Measurements from ENCODE around the gene SEMA7A.

Gene SEMA7A

DNA sequence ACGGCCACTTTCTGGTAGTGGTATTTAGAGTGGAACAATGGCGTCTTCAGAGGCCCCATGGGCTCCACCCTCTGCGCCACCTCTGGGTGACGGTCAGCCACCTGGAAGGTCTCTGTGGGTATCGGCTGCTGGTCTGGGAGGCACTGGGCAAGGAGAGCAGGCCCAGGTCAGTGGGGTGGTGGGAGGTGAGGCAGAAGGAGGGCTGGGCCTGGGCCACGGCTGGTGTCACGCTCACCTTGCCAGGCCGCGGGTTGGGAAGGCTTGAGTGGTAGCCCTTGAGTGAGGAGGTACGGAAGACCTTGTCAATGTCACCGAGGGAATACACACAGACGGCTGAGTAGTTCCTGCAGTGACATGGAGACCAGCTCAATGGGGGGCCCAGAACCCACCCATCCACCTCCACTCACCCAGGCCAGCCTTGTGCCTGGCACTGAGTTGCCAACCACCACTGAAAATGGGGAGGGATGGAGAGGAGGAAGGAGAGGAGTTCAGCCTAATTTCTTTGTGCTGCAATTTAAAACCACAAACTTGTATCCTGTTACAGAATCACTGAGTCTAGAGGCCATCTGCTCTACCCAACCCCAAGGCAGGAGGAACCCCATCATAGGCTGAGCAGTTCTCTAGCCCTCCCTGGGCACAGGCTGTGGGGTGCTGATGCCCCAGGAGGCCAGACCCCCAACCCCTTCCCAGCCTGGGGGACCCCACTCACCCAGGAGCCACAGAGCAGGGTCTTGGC is 19.0 kb downstream of the SEMA7A start:
- no peak for DNase-seq

- no peak for DNase-seq
Observed at GRCh38 chr15:74414081-74414580, 19.6 kb downstream of the SEMA7A start.

GRCh38 chr15:74413350-74414080 is 20.2 kb downstream of the SEMA7A start:
- DNase-seq: no peak

DNA sequence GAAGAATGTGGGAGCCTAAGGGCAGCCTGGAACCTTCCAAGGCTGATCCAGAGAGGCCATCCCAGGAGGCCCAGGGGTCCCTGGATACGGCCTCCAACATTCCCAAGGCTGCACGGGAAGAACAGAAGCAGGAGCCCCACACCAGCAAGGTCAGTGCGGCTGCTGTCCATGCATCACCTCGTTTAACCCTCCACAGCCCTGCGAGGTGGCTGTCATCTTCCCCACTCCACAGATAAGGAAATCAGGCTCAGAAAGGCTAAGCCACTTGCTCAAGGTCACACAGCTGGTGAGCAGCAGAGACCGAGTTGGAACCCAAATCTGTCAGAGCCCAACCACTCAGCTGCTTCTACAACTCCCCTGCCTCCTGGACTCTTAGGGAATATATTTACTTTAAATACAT is 21.6 kb downstream of the SEMA7A start:
- DNase-seq: no peak

DNA sequence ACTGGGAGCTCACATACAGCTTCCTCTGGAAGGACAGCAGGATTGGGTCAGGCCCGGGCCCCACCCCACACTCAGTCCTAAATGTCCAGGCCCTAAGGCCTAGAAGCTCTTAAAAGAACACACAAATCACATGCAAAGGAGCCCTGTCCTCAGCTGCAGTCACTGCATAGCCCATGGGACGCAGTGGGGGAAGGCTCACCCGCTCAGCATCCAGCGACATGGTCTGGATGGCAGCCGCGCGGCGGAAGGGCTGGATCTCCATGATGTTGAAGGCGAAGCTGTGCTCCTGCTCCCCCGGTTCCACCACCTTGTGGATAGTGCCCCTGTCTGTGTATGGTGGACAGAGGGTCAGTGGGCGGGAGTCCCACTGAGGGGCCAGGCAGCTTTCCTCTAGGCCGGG is 22.1 kb downstream of the SEMA7A start:
- no peak for DNase-seq

- no peak for DNase-seq
Observed at GRCh38 chr15:74410502-74410901, 23.3 kb downstream of the SEMA7A start.

- no peak for DNase-seq
Observed at GRCh38 chr15:74409225-74409624, 24.5 kb downstream of the SEMA7A start.

GRCh38 chr15:74408815-74409214 is 24.9 kb downstream of the SEMA7A start:
- DNase-seq: no peak

DNA sequence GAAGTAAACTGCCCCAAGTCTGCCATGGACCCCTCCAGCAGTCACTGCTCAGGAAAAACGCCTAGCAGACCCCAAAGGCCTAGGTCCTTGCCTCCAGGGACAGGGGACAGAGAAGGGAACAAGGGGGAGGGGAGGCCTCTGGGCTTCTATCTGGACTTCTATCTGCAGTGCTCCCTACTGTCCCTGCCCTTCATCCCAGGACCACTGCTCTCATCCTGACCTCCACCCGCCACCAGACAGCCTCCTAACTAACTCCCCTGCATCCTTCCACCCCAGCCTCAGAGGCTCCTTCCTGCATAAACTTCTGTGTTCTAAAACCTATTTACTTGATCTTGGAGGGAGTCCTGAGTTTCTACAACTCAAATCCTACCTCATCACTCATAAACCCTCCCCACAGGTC is 25.4 kb downstream of the SEMA7A start:
- no peak for DNase-seq

DNA sequence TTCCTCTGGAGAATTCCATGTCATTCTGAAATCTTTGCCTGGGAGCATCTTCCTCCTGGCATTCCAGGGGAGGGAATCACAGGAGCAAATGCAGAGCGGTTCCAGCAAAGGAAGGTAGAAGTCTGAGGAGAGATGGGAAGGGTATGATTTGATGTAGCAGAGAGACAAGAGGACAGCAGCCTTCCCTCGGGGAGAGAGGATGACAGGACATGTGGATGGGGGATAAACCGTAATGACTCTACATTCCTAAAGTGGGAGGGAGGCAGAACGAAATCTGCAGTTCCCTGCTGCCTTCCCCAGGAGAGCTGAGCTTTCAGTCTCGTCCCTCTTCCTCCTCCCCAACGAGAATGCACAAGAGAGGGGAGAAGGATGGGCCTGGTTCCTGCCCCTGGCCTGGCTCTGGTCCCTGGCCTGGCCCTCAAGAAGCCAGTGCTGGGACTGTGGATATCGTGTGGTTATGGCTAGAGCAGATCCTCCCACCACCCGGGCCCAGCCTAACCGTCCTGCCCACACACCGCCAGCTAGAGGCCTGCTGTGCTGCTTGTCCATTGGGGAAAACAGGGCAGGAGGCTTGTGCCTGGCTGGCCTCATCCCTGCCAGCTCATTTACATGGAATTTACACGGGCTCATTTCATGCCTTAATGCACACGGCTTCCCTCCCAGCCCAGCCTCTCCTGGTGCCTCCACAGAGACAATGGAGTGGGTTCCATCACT is 26.6 kb downstream of the SEMA7A start:
- DNase-seq: no peak

GRCh38 chr15:74406517-74406916 is 27.2 kb downstream of the SEMA7A start:
- DNase-seq: no peak

- no peak for DNase-seq
Observed at GRCh38 chr15:74405823-74406222, 27.9 kb downstream of the SEMA7A start.

- no peak for DNase-seq
Observed at GRCh38 chr15:74403991-74404563, 29.7 kb downstream of the SEMA7A start.

GRCh38 chr15:74403588-74403919 is 30.2 kb downstream of the SEMA7A start:
- DNase-seq: no peak

- no peak for DNase-seq
Observed at GRCh38 chr15:74402873-74403587, 30.7 kb downstream of the SEMA7A start.

DNA sequence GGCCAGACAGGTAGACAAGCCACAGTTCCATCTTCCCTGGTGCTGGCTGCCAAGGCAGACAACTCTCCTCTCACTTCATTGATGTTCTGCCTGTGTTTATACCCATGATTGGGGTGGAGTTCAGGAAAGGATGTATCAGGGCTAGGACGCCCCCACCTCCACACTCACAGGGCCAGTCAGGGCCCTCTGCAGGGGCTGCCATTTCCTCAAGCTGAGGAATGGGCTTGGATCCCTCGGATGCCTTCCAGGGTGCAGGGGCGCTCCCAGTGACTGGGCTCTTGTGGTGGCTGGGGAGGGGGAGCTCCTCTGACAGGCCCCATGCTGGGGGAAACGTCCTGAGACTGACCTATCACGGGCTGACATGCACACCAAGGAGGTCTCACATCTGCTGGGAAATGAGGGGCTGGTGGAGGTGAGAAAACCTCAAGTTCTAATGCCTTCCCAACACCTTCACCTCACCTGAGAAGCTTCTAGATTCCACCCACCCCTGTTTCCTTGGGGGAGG is 31.4 kb downstream of the SEMA7A start:
- no peak for DNase-seq

DNA sequence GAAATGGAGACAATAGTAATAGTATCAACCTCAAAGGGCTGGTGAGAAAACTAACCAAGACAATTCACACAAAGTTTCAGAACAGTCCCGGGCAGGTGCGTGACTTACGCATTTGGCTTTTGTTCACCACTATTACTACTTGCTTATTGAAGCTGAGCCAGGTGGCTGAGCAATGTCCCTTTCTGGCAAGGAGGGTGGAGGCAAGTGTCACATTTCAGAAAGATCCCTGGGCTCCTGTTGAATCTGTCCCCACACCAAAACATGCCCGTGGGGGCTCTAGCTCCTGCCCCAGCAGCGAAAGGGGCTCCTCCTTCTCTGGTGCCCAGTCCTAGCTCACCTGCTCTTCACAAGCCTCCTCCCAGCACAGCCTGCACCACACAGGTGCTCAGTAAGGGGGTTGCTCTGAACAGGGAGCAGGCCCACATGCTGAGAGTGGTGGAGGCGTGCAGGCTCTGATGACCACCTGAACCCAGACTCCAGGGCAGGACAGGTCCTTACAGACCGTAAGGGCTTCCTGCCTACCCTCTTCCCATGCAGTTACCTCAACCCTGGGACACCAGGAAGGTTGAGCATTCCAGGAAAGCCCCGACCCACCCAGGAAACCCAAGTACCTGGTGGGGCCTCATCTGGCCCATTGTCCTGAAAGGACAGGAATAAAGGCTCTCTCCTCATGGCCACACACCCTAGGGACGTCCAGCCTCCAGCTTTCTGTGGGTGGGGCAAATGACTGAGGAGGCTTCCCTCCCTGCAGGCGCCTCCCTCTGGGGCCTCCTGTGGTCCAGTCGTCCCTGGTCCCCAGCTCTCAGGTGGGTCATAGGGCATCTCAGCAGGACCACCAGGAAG is 32.6 kb downstream of the SEMA7A start:
- DNase-seq: no peak

- DNase-seq: no peak
Observed at GRCh38 chr15:74400313-74400860, 33.4 kb downstream of the SEMA7A start.

- DNase-seq: no peak
Observed at GRCh38 chr15:74399511-74400312, 34.0 kb downstream of the SEMA7A start.

GRCh38 chr15:74399100-74399499 is 34.7 kb downstream of the SEMA7A start:
- no peak for DNase-seq

Measured in NCI-H1930 (cell line).